Measurements from ENCODE around the gene HOXD8. TPM values are rescaled to one million over a fixed set of nuclear protein-coding genes. Genes with fewer than 3 reads are reported as not detected.

HOXD8 gene
- total RNA-seq, 2 donors from 2014 or later = not detected

DNA sequence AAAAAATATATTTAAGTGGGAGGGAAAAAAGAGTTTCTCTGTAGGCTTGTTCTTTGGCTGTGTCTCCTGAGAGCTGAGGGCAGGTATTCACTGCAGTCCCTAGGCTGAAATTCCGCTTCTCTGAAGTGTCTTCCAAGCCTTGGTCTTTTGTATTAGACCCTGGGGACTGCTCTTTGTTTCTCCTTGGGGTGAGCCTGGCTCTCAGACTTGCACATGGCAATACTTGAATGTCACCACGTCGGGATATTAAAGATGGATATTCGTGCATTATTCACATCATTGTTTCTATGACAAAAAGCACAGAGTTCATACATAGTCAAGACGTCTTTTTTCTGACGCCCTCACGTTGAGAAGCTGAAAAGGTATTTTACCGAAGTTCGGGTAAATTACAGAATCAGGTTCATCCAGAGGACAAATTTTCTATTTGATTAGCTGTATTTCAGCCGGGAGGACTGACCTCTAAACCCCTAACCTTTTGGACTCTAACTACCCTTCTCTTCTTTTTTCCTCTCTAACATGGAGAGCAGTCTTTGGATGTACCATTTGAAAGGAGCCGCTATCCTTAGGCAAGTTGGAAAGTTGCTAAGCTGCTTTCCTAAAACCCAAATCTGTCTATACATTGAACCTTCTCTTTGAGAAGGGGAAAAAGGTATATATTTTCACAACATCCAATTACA, 25.2 kb downstream of the HOXD8 start:
- Mint-ChIP-seq H3K36me3 (peaks cover 0 to 23% of the 10 kb centered on the region in 2 donors), H3K9me3 (no peaks in the 10 kb centered on the region), H3K27ac (no peak overlapping the region)
- DNase-seq (ENCODE audit: low spot score in 2 of 2) (no peak), ATAC-seq (no peak)

GRCh38 chr2:176155356-176156044, 26.0 kb downstream of the HOXD8 start:
- DNase-seq (ENCODE audit: low spot score in 2 of 2) (no peak), ATAC-seq (no peak)
- H3K27ac Mint-ChIP-seq = no peak overlapping the region
- H3K36me3 Mint-ChIP-seq = peaks cover 0 to 17% of the 10 kb centered on the region in 2 donors
- no peaks in the 10 kb centered on the region for H3K9me3 Mint-ChIP-seq

- H3K36me3 Mint-ChIP-seq = peaks cover 6 to 18% of the 10 kb centered on the region in 2 donors
- no peaks in the 10 kb centered on the region for H3K9me3 Mint-ChIP-seq
- DNase-seq (ENCODE audit: low spot score in 2 of 2) (no peak), ATAC-seq (no peak)
- H3K27ac Mint-ChIP-seq = no peak overlapping the region
Measured at GRCh38 chr2:176156301-176156806, 26.8 kb downstream of the HOXD8 start.

GRCh38 chr2:176156807-176157498, 27.4 kb downstream of the HOXD8 start, which contains the start of gene HOXD3:
Gene HOXD3, plus strand, starts transcription at chr2:176157307. Its CDS starts 11,808 bp downstream, at chr2:176169115.
- Mint-ChIP-seq H3K9me3 (no peaks in the 10 kb centered on the region), H3K36me3 (peaks cover 6 to 24% of the 10 kb centered on the region in 2 donors), H3K27ac (no peak within 1 kb of the TSS)
- ATAC-seq (no peak), DNase-seq (ENCODE audit: low spot score in 2 of 2) (no peak)

GRCh38 chr2:176157499-176158185, 28.1 kb downstream of the HOXD8 start:
- H3K27ac Mint-ChIP-seq = no peak overlapping the region
- DNase-seq (ENCODE audit: low spot score in 2 of 2) = no peak
- H3K36me3 Mint-ChIP-seq = peaks cover 6 to 26% of the 10 kb centered on the region in 2 donors
- no peaks in the 10 kb centered on the region for H3K9me3 Mint-ChIP-seq
- no peak for ATAC-seq

DNA sequence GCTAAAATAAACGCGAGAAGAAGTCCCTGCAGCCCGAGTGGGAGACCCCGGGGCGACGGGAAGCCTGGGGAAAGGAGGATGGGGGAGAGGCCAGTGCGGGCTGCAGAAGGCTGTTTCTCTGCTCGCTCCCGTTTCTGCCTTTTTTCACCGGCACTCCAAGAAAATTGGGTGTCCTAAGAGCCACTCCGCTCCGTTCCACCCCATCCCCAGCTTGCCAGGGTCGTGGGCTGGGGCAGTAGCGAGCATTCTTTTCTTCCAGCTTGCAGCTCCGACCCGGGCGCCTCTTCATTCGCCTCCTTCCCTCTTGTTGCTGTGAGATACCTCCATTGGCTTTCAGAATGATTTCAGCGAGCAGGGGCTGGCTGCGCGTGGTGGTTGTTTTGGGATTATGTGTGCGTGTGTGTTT, 28.7 kb downstream of the HOXD8 start:
- peaks cover 7 to 28% of the 10 kb centered on the region in 2 donors for H3K36me3 Mint-ChIP-seq
- H3K9me3 Mint-ChIP-seq = no peaks in the 10 kb centered on the region
- ATAC-seq (no peak), DNase-seq (ENCODE audit: low spot score in 2 of 2) (no peak)
- no peak overlapping the region for H3K27ac Mint-ChIP-seq

GRCh38 chr2:176158855-176159662, 29.6 kb downstream of the HOXD8 start:
- Mint-ChIP-seq H3K9me3 (peaks cover 2 to 6% of the 10 kb centered on the region in 2 donors), H3K27ac (no peak overlapping the region), H3K36me3 (peaks cover 16 to 37% of the 10 kb centered on the region in 2 donors)
- ATAC-seq (no peak), DNase-seq (ENCODE audit: low spot score in 2 of 2) (no peak)

GRCh38 chr2:176159663-176160250, 30.3 kb downstream of the HOXD8 start:
- H3K9me3 Mint-ChIP-seq = peaks cover 5 to 8% of the 10 kb centered on the region in 2 donors
- H3K36me3 Mint-ChIP-seq = peaks cover 19 to 42% of the 10 kb centered on the region in 2 donors
- ATAC-seq (no peak), DNase-seq (ENCODE audit: low spot score in 2 of 2) (no peak)
- no peak overlapping the region for H3K27ac Mint-ChIP-seq

DNA sequence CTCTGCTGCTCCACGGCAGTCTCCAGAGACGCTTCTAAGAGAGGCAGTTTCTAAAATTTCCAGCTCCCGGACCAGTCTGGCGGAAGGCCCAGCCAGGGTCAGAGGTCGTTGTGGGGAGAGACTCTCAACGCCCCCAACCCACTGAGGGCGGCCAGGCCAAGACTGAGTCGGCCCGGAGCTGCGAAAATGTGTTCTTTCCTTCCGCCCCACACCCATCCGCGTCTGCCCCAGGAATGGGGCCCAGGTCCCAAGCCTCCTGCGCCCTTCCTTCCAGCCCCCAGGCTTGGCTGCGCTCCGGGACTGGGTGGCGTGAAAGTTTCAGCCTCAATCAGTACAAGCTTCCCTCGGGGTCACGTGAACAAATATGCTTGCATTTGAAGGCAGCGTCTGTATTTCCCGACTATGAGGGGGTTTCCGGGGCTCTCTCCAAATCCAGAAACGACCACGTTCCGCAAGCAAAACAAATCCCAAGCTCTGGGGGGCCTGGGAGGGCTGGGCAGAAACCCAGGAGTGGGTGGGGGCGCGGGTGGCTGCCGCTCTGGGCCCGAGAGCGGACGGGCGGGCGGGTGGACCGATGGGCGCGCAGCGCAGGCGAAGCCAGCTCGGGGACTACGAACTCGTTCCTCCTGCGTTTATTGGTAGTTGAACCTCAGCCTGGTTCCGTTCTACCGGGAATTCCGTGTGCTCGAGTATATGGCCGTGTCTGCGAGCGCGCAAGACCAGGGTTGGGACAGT, 30.9 kb downstream of the HOXD8 start:
- Mint-ChIP-seq H3K9me3 (peaks cover 5 to 8% of the 10 kb centered on the region in 2 donors), H3K27ac (peak overlapping the region in 1 of 2 donors; percentile 55), H3K36me3 (peaks cover 19 to 42% of the 10 kb centered on the region in 2 donors)
- DNase-seq (ENCODE audit: low spot score in 2 of 2) (no peak), ATAC-seq (no peak)

DNA sequence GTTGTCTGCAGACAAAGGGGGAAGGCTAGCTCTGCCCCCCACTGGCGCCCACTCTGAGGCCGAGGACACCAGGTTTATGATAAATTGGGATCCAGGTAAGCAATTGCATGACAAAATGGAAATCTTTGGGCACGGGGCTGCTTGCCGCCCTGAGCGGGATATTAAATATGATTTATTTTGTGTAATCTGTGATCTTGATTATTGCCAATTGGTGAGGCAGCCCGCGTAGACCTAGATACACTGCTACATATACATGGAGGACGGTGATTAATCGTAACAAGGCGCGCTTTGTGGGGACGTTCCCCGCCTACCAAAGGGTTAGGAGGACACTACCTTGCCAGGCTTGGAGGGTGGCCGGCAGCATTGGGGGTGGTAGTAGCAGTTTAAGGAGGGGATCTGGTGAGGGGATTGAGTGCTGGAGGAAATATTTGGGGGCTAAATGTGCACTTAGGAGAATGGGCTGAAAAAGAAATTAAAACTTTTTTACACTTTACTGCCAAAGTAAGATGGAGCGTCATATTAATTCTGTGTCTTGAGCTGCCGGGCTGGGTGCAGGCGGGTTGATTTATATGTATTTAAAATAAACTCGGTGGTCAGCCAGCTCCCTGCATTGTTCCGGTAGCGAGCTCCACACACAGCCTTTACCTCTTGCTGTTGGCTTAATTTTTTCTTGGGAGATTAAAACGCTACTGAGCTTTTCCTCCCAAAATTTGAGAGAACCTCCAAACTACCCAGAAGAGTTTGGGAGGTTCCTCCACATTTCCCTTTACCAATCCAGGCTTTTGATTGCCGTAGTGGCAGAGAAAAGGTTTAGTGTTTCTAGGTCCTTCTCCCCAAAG, 31.7 kb downstream of the HOXD8 start:
- H3K27ac Mint-ChIP-seq = peak overlapping the region in 1 of 2 donors; percentile 29
- H3K36me3 Mint-ChIP-seq = peaks cover 19 to 42% of the 10 kb centered on the region in 2 donors

DNA sequence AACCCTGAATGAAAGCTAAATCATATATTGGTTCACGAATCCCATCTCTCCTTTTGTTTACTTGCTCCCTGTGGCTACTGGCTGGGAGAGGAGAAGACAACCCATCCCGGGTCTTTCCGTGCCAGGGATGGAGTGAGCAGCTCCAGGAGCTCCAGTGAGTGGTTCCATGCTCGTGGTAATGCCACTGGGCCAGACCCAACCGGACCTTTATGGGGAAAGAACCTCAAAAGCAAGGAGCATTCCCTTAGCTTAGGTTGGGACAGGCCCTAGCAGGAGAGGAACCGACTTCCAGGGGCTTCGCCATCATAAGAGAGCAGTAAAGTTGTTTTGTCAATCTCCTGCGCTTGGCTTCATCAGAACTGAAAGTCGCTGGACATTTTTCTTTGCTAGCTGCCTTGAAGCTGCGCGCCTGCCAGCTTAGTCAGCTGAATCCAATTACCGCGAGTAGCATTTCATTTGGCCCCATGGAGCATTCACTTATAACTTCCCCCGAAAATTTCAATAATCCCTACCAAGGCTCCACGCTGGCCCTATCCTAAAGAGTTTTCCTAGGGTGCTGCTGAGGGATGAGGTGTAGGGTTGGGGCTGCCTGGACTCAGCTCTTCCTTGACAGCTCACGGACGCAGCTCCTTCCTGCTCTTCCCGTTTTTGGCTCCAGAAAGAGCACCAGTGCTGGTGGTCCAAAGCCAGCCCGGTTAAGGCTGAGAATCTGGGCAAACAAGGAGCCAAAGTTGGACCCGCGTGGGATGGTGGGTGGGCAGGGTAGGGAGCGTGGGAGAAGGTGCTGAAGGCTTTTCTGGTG, 32.5 kb downstream of the HOXD8 start:
- Mint-ChIP-seq H3K36me3 (peaks cover 19 to 42% of the 10 kb centered on the region in 2 donors), H3K27ac (no peak overlapping the region), H3K9me3 (peaks cover 5 to 8% of the 10 kb centered on the region in 2 donors)
- no peak for DNase-seq (ENCODE audit: low spot score in 2 of 2)
- ATAC-seq = no peak

More for the DNA sequence above, 31.7 kb downstream of the HOXD8 start:
- ATAC-seq (no peak), DNase-seq (ENCODE audit: low spot score in 2 of 2) (no peak)
- H3K9me3 Mint-ChIP-seq = peaks cover 5 to 8% of the 10 kb centered on the region in 2 donors

GRCh38 chr2:176162911-176163671, 33.6 kb downstream of the HOXD8 start:
- DNase-seq (ENCODE audit: low spot score in 2 of 2) (no peak), ATAC-seq (no peak)
- H3K36me3 Mint-ChIP-seq = peaks cover 25 to 35% of the 10 kb centered on the region in 2 donors
- H3K27ac Mint-ChIP-seq = no peak overlapping the region
- H3K9me3 Mint-ChIP-seq = peaks cover 5 to 8% of the 10 kb centered on the region in 2 donors

GRCh38 chr2:176163672-176164056, 34.2 kb downstream of the HOXD8 start:
- peaks cover 5 to 8% of the 10 kb centered on the region in 2 donors for H3K9me3 Mint-ChIP-seq
- ATAC-seq (no peak), DNase-seq (ENCODE audit: low spot score in 2 of 2) (no peak)
- peak overlapping the region in 1 of 2 donors; percentile 88 for H3K27ac Mint-ChIP-seq
- peaks cover 25 to 30% of the 10 kb centered on the region in 2 donors for H3K36me3 Mint-ChIP-seq

Measured in activated naive CD4-positive, alpha-beta T cell treated with anti-CD3 and anti-CD28 coated beads, Interleukin-2, amount 50 U/mL, for 72 hours (primary cell).